GM18907 (cell line): Measurements from ENCODE around the gene PEAK1.
A peak's percentile ranks its signal among the peaks of the same experiment; 100 is the strongest.

Source experiments
- ATAC-seq: cut with Tn5 transposase; IDR thresholded peaks from one replicate; pipeline ENCODE4 v1.9.1; 2021; ENCODE audit warnings: mild to moderate bottlenecking, moderate library complexity; ENCODE audit not compliant: unreplicated experiment

The PEAK1 gene

GRCh38 chr15:77070495-77071304, 349.2 kb downstream of the PEAK1 start, which contains the start of gene TSPAN3:
Gene TSPAN3, minus strand, starts transcription at chr15:77071109. Its CDS starts 155 bp downstream, at chr15:77070954.
- ATAC-seq = peak; percentile 94

GRCh38 chr15:77070180-77070494, 349.8 kb downstream of the PEAK1 start:
- no peak for ATAC-seq

DNA sequence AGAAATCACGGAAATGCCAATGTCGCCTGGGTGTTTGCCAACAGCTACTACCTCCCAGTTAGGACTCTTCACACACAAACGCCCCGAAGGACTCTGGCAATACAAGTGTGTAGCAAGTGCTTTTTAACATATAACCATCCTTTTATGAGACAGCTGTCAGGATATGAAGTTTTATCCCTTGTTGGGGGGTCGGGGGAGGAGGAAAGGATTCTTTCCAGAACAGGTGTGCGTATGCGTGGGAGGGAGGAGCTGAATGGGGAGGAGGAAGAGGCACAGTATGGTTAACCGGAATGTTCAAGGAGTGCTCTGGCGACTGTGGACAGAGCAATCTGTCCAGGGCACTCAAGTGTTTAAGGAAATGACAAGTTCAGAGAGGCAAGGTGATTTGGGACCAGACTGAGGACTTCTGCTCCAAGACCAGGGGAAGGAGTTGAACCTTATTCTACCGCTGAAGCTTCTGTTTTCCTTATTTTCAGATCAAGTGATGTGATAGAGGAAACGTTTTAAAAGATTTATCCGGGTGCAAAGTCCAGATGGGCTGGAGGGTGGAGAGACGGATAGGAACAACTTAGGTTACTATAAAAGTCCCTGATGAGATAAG, 350.3 kb downstream of the PEAK1 start:
- ATAC-seq = no peak

GRCh38 chr15:77068633-77069032, 351.3 kb downstream of the PEAK1 start:
- no peak for ATAC-seq

- no peak for ATAC-seq
These were observed 352.1 kb downstream of the PEAK1 start for GRCh38 chr15:77067691-77068367.

DNA sequence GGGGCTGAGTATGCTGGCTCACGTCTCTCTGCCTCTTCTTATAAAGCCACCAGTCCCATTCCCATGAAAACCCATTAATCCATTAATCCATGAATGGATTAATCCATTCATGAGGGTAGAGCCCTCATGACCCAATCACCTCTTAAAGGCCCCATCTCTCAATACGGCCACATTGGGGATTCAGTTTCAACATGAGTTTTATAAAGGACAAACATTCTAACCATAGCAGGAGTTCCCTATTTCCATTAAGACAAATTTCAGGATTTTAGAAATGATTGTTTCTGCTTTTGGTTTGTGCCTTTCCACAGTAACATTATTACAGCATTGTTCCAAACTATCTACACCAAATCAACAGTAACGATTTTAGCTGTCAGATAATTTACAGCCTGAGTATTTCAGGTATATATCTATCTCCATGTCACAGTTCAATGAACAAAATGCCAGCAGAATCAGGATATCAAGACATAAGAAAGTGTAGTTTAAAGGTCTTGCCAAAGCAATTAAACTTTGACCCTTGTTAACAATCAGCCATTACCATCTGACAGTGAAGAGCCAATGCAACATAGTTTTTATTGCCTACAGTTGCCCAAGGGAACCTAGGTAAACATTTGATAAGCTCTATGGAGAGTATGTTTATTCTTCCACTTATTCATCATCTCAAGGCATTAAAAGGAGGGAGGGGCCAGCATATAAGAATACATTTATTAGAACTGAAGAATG, 352.8 kb downstream of the PEAK1 start:
- ATAC-seq = no peak

- ATAC-seq = no peak
These were observed 355.2 kb downstream of the PEAK1 start for GRCh38 chr15:77064539-77065308.

DNA sequence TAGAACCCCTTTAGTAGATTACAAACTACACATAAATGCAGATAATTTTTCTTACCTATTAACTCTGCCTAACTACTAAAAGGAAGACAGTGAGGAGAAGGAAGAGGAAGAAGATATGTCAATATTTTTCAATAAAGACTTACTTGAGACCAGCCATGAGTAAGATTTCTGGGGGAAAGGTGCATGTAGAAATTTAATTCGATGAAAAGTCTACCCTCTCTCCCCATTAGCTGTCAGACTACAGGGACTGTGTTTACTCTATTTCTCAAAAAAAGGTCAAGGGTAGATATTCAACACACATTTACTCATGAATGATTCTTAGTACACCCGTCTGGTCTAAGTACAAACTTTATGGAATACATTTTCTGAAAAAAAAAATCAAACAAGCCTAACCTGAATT, 355.8 kb downstream of the PEAK1 start:
- no peak for ATAC-seq

- ATAC-seq = no peak
These were observed 356.7 kb downstream of the PEAK1 start for GRCh38 chr15:77063249-77063648.

DNA sequence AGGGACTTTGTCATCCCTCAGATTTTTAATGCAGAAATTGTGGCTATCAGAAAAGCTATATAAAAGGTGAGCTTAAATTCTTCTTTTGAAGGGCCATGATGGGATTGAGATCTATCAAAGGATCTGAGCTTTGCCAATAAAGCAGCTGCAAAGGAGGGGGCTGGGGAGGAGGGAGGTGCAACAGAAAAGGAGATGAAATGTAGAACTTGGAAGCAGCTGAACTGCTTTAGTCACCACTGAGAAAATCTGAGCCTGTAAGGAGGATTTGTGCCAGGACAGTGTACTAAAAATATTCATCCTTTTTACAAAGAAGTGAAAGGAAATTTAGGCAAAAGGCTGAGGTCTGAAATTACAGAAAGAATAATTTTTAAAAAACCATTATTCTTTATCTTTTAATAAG, 359.4 kb downstream of the PEAK1 start:
- ATAC-seq = no peak

DNA sequence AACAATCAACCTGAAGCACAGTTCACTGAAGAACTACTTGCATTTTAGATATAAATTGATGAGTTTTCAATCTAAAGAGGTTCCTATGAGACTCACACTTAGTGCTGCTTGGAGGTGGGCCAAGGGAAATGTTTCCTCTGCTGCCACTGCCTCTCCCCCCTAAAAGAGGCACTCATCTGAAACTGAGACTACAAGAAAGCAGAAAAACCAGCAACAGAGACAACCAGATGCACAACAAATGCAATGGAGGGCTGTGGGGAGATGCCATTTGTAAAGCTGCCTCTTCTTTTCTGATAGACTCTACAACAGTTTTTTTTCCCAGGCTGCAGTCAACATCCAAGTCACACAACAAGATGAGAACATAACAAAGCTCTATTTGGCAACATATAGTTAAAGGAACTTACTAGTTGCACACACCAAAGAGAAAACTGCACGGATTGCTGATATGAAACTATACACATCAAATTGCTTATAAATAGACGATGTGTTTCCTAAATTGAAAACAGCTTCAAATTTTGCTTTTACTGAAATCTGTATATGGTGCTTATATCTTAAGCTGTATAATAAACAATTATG, 360.0 kb downstream of the PEAK1 start:
- ATAC-seq = no peak

GRCh38 chr15:77058468-77058867, 361.4 kb downstream of the PEAK1 start:
- no peak for ATAC-seq

GRCh38 chr15:77057685-77058084, 362.2 kb downstream of the PEAK1 start:
- ATAC-seq = no peak

GRCh38 chr15:77057072-77057471, 362.8 kb downstream of the PEAK1 start:
- ATAC-seq = no peak

DNA sequence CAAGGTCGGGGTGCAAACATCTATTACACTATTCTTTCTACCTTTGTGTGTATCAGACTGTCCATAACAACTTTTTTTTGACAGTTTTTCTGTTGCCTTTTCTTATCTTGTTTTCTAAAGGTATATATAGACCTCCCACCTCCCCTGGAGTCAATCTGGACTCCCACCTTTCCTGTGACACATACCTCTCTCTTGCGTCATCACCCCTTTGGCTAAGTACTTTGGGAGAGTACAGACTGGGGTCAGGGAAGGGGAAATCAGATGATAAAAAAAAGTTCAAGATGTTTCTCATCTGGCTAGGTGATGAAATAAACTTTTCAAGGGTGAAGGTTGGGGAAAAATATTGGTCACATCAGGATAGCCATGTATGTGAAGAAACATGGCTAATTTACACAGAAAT, 366.2 kb downstream of the PEAK1 start:
- ATAC-seq = no peak

DNA sequence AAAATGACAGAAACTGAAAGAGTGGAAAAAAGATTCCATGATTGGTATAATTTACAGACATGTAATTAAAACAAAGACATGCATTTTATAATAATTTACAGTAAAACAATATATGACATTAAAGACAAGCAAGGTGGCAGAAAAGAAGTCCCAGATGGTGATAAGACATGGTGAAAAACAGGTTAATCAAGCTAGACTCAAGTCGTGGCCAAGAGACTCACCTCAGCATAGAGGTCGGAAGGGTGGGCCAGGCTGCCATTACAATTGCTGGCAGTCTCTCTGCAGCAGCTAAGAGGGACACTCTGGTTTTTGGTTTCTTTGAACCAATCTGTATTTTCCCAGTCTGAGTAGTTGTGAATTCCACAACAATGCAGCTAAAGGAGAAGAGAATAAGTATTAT, 367.3 kb downstream of the PEAK1 start:
- ATAC-seq = no peak
